HG02798 (cell line): ENCODE data around the gene RASL10A.
"Not testable (repeated sequence)": the region's sequence is repeated elsewhere in the genome, so short reads cannot be mapped to it uniquely, and the experiment has no call there.

Source experiments
- ATAC-seq: cut with Tn5 transposase; IDR thresholded peaks from one replicate; pipeline ENCODE4 v1.9.1; 2021; ENCODE audit warnings: mild to moderate bottlenecking; ENCODE audit not compliant: unreplicated experiment, poor library complexity

RASL10A gene, protein sequence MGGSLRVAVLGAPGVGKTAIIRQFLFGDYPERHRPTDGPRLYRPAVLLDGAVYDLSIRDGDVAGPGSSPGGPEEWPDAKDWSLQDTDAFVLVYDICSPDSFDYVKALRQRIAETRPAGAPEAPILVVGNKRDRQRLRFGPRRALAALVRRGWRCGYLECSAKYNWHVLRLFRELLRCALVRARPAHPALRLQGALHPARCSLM

GRCh38 chr22:29315286-29316140 lies at the start of gene RASL10A:
RASL10A (minus strand) TSS chr22:29315697; CDS start chr22:29315246, 451 bp downstream.
- no peak for ATAC-seq

GRCh38 chr22:29359469-29359868 lies 44.0 kb upstream of the RASL10A start:
- ATAC-seq = no peak

DNA sequence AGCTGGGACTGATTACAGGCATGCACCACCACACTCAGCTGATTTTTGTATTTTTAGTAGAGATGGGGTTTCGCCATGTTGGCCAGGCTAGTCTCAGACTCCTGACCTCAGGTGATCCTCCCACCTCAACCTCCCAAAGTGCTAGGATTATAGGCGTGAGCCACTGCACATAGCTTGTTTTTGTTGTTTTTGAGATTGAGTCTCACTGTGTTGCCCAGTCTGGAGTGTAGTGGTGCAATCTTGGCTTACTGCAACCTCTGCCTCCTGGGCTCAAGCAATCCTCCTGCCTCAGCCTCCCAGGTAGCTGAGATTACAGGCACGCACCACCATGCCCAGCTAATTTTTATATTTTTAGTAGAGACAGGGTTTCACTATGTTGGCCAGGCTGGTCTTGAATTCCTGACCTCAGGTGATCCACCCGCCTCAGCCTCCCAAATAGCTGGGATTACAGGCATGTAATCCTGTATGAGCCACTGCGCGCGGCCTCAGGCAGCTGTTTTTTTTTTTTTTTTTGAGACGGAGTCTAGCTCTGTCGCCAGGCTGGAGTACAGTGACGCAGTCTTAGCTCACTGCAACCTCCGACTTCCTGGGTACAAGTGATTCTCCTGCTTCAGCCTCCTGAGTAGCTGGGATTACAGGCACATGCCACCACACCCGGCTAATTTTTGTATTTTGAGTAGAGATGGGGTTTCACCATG lies 41.8 kb upstream of the RASL10A start:
- ATAC-seq = not testable (repeated sequence)

DNA sequence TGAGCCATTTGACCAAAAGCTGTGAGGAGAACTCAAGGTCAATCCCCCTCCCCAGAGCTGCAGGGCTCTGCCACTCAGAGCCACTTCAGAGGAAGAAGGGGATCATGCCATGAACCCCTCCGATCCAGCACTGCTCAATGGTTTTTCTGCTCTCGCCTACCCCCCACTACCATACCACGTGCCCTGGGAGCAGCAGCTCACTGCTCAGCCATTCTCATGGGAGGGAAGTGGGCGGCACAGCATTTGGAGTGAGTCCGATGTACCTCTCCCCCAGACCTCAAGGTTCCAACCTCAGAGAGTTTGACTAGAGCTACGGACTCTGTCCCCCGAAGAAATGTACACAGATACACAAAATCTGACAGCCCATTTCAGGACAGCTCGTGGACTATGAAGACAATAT lies 38.4 kb upstream of the RASL10A start:
- no peak for ATAC-seq

GRCh38 chr22:29353286-29353685 lies 37.8 kb upstream of the RASL10A start:
- no peak for ATAC-seq

- ATAC-seq = no peak
These were observed 37.3 kb upstream of the RASL10A start for GRCh38 chr22:29352778-29353177.

DNA sequence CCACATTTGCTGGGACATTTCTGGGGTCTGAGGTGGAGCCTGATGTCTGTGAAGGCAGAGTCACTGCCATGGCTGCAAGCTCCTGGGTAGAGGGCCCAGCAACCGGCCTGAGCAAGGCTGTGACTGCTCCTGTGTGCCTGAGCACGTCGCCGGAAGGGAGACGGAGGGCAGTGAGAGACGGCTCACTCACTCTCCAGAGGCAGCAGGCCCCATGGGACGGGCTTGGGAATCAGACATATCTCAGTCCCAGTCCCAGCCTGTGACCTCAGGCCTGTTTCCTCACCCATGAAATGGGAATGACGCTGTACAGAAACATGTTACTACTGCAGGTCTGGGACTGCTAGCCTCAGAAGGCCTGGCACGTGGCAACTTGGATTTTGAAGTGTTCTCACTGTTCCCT lies 36.4 kb upstream of the RASL10A start:
- ATAC-seq = no peak

- ATAC-seq = no peak
These were observed 35.5 kb upstream of the RASL10A start for GRCh38 chr22:29351042-29351441.

GRCh38 chr22:29348956-29349355 lies 33.5 kb upstream of the RASL10A start:
- no peak for ATAC-seq

- no peak for ATAC-seq
These were observed 32.5 kb upstream of the RASL10A start for GRCh38 chr22:29348041-29348440.

DNA sequence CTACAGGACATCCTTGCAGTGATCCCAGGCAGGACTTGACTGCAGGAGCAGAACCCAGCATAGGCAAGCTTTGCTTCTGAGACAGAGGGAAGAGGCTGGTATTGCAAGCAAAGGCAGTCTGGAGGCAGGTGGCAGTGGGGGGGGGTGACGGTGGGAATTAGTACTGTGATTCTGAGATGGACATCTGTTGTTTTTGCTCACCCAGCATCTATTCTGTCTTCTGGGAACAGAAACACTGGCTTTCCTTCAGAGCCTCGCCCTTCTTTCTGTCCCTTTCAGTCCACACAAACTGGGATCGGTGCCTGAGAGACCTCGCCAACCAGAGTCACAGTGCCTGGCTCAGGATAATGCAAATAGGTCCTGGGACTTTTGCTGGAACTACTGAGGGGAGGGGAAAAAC lies 31.2 kb upstream of the RASL10A start:
- ATAC-seq = no peak

GRCh38 chr22:29345932-29346331 lies 30.4 kb upstream of the RASL10A start:
- ATAC-seq = no peak

- not testable (repeated sequence) for ATAC-seq
These were observed 29.4 kb upstream of the RASL10A start for GRCh38 chr22:29344889-29345288.

- ATAC-seq = no peak
These were observed 28.6 kb upstream of the RASL10A start for GRCh38 chr22:29344137-29344536.

DNA sequence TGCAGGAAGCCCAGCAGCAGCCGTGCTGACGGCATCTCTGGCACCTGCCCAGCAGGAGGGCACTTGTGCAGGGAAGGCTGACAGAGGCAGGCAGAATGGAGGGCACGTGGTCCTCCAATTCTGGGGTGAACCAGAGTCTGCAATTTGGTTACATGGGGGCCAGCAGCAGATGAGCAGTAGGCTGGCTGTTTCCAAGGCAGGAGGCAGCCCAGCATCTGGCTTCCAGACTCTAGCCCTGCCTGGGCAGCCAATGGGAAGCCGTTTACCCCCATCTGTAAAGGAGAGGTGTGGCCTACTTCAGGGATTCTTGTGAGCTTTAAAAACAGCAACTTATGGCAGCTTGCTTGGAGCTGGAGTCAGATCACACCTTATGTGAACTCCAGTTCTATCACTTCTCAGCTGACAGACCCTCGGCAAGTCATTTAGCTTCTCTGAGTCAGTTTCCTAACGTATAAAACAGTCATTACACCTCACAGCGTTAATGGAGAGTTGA lies 27.9 kb upstream of the RASL10A start:
- ATAC-seq = no peak

- ATAC-seq = no peak
These were observed 27.2 kb upstream of the RASL10A start for GRCh38 chr22:29342577-29343312.

- ATAC-seq = no peak
These were observed 26.7 kb upstream of the RASL10A start for GRCh38 chr22:29342177-29342576.

DNA sequence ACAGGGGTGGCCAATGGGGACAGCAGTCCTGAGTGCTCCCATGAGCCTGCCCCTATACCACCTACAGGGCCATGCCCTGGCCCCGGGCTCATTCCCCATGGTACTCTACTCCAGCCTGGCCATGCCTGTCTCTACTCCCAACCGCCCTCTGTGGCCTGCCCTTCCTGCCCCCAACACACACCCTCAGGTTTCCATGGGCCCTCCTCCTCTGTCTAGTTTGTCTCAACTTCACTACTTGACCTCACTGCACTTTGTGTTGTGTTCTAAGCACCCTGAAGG lies 26.3 kb upstream of the RASL10A start:
- ATAC-seq = no peak

GRCh38 chr22:29341056-29341848 lies 25.8 kb upstream of the RASL10A start:
- no peak for ATAC-seq

DNA sequence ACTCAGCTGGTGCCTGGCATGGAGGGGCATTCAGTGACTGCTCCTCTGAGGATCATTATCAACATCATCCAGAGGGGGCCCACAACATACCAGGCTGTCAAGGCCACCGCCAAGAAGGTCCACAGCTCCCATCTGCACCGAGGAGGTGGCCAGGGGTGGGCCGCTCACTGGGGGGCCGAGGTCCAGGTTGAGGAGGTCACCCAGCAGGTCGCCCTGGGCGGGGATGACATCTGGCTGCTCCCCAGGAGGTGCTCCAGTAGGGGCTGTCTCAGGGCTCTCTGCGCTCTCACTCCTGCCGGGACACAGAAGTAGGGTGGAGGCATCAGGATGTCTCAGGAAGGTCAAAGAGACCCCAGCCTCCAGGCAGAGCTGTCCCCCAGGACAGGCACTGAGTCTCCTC lies 25.1 kb upstream of the RASL10A start:
- no peak for ATAC-seq
